ENCODE results near the gene PTPN4.

The PTPN4 gene

DNA sequence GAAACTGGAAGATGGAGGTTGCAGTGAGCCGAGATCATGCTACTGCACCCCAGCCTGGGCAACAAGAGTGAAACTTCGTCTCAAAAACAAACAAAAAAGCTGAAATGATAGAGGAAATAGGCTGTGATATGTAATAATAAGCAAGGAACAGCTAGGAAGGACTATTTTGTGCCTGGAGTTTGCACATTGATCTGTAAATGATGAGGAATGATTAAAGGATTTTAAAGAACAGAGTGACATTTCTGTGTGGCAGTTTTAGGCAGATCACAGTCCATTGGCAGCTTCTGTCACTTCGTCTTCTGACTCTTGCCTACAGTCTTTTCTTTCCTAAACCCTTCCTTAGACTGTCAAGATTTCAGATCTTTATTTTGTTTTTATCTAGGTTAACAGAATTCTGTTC lies 272.6 kb downstream of the PTPN4 start:
- DNase-seq = no peak

All from midbrain (tissue), 1 donor.